Inflammatory macrophage treated with lipopolysaccharide for 4 hours (primary cell): ENCODE data around the gene ERI2.

Experiments used
- DNase-seq: peaks from one replicate; pipeline ENCODE4 v3.0.0-alpha.2; 2020

The ERI2 gene, protein sequence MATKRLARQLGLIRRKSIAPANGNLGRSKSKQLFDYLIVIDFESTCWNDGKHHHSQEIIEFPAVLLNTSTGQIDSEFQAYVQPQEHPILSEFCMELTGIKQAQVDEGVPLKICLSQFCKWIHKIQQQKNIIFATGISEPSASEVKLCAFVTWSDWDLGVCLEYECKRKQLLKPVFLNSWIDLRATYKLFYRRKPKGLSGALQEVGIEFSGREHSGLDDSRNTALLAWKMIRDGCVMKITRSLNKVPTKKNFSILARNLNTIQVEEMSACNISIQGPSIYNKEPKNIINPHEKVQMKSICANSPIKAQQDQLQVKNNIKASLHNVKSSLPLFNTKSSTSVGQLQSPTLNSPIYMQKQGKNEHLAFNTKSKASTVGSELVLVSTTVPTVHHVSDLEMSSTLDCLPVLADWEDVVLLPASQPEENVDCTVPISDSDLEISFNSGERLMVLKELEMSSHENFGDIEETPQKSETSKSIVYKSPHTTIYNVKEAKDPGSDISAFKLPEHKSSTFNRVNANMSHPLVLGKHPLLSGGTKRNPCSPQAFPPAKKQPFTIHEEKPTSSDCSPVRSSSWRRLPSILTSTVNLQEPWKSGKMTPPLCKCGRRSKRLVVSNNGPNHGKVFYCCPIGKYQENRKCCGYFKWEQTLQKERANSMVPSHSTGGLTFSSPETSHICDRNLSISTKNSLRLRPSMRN

DNA sequence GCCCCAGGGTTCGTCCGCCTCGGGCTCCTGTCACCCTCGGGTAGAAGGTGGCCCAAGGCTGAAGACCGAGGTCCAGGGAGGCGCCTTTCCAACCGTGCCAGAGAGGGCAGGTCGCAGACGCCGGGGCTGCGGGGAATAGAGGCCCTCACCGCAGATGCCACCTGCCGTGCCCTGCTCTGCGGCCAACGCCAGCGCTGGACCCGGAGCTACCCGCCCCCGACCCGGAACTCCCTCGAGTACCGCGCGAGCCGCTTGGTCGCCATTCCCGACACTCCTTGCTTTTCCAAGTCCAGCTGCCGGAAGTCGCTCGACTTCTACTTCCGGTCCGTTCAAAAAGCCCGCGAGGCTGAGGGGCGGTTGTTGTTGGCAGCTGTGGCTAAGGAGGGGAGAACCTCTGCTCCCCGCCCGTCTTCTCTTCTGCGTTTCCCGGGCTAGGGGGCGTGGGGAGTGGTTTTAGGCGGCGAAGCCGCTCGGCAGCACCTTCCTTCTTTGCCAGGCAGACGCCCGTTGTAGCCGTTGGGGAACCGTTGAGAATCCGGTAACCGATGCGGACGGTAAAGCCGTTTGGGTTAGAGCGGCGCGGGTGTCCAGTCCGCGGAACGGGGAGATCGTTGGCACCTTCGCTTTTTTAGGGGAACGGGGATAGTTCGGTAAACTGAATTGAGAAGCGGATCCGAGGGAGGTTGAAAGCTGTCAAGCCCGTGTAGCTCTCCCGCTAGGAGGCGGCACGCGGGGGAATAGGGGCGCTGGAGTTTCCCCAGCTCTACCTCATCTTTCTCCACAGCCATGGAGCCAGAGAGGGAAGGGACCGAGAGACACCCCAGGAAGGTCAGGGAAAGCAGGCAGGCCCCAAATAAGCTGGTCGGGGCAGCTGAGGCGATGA, at the start of gene ERI2, which contains the start of gene REXO5:
TSS of gene ERI2 (minus strand) at position 305 of the 883 bp plus-strand sequence. CDS start at position 263, 42 bp downstream.
TSS of gene REXO5 (plus strand) at position 360 of the 883 bp plus-strand sequence. CDS start at position 787, 427 bp downstream.
- DNase-seq, result peak; percentile 91

GRCh38 chr16:20854963-20855362, 48.7 kb upstream of the ERI2 start:
- no peak for DNase-seq

- DNase-seq, result no peak
Observed at GRCh38 chr16:20853981-20854620, 47.8 kb upstream of the ERI2 start.

GRCh38 chr16:20853143-20853542, 46.9 kb upstream of the ERI2 start:
- DNase-seq, result no peak

GRCh38 chr16:20851601-20852000, 45.3 kb upstream of the ERI2 start:
- DNase-seq, result no peak

- no peak for DNase-seq
Observed at GRCh38 chr16:20850981-20851380, 44.7 kb upstream of the ERI2 start.

DNA sequence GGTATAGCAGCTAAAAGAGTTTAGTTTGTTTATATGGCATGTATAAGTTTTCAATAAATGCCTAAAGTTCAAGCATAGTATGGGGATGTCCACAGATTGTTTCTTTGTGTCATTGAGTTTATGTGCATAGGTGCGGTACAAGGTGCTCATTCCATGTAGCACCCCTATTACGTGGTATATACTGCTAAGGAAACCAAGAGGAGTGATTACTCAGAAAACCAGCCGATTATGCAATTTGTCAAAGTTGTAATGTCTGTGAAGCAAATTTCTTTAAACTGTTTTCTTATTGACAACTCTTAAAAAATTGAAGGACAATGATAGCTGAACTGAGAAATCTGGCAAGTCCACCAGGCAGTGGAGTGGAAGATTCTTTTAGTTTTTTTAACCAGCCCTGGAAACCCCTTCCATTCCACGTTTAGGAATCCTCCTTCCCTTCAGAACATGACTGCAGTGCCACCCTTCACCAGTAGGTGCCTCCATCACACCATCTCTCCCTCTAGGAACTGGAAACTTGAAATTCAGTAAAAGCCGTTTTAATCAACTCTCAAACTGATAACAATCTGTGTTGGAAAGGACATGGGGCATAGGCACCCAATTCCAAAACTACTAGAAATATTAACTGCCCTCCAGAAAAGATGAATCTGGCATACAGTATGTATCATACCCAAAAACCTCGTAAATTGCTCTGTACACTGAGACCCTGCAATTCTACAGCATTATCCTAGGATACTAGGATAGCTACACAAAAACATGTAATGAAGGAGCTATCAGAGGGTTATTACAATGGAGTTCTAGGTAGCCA, 43.5 kb upstream of the ERI2 start:
- peak; percentile 57 for DNase-seq

- DNase-seq, result no peak
Observed at GRCh38 chr16:20847550-20847949, 41.3 kb upstream of the ERI2 start.

GRCh38 chr16:20846551-20846950, 40.3 kb upstream of the ERI2 start:
- no peak for DNase-seq

DNA sequence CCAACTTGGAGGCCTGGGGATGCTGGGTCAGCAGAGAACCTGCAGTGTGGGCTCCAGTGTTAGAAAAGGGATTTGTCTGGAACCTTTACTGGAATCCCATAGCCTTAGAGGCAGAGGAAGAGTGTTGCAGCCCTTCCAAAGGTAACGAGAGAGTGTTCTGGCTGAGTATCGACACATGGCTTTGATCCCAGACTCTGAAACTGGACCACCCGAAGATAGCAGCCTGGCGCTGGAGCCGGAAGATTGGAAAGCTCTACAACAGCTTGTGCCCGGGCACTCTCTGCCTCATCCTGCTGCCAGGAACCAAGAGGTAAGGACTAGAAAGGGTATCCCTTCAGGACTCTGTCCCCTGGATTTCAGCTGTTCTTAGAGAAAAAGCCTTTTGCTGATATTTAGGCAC, 39.8 kb upstream of the ERI2 start:
- DNase-seq, result no peak

GRCh38 chr16:20844588-20844987, 38.3 kb upstream of the ERI2 start:
- no peak for DNase-seq

- DNase-seq, result no peak
Observed at GRCh38 chr16:20844054-20844453, 37.8 kb upstream of the ERI2 start.

DNA sequence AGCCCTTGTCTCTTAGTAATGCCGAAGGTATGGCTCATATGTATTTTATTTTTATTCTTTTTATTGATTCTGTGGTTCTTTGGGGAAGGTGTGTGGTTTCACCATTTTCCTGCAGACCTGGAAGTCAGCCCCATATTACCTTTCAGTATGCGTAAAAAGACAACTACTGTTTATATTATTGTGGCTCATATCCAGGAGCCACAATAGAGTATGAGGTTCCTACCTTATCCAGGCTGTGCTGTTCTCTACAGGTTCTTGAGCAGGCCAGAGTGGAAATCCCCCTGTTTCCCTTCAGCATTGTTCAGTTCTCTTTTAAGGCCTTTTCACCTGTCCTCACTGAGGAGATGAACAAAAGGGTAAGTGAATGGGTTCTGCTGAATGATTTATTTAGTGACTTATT, 33.2 kb upstream of the ERI2 start:
- no peak for DNase-seq

- DNase-seq, result peak; percentile 31
Observed at GRCh38 chr16:20838240-20838639, 32.0 kb upstream of the ERI2 start.

DNA sequence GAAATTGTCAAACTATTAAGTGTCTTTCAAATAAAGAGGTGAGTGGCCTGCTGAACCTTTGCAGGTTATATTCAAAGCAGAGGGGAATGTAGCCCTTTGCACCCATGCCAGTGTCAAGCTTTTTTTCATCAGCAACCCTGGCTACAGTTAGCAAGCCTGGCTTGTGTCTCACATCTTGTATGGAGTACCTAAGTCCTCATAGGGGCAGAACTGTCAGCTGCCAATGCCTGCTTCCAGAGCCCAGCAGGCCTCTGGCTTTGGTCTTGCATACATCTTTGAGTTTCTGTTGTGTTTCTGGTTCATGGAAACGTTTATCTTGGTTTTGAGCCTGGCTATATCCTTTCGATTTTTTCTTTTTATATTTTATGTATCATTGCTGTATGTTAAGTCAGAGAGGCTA, 26.8 kb upstream of the ERI2 start:
- no peak for DNase-seq

- no peak for DNase-seq
Observed at GRCh38 chr16:20830372-20830771, 24.1 kb upstream of the ERI2 start.

- DNase-seq, result no peak
Observed at GRCh38 chr16:20829536-20829935, 23.3 kb upstream of the ERI2 start.

GRCh38 chr16:20826039-20826566, 19.8 kb upstream of the ERI2 start:
- no peak for DNase-seq

GRCh38 chr16:20822521-20823325, 16.5 kb upstream of the ERI2 start:
- peak; percentile 56 for DNase-seq

DNA sequence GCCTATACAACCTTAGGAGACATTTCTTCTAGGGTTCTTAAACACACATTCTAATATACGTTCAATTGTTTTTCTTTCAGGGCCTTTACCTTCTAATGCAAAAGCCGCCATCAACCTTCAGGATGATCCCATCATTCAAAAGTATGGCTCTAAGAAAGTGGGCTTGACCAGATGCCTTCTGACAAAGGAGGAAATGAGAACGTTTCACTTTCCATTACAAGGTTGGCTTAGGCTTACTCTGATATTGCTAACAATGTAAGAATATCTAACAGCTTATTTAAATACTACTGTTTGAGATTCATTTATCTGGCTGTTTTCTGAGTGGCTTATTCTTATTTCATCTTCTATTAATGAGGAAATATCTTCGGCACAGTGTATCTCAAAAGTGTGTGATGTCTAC, 15.4 kb upstream of the ERI2 start:
- peak; percentile 19 for DNase-seq
